ENCODE data around the gene MCM3AP.

The MCM3AP gene

DNA sequence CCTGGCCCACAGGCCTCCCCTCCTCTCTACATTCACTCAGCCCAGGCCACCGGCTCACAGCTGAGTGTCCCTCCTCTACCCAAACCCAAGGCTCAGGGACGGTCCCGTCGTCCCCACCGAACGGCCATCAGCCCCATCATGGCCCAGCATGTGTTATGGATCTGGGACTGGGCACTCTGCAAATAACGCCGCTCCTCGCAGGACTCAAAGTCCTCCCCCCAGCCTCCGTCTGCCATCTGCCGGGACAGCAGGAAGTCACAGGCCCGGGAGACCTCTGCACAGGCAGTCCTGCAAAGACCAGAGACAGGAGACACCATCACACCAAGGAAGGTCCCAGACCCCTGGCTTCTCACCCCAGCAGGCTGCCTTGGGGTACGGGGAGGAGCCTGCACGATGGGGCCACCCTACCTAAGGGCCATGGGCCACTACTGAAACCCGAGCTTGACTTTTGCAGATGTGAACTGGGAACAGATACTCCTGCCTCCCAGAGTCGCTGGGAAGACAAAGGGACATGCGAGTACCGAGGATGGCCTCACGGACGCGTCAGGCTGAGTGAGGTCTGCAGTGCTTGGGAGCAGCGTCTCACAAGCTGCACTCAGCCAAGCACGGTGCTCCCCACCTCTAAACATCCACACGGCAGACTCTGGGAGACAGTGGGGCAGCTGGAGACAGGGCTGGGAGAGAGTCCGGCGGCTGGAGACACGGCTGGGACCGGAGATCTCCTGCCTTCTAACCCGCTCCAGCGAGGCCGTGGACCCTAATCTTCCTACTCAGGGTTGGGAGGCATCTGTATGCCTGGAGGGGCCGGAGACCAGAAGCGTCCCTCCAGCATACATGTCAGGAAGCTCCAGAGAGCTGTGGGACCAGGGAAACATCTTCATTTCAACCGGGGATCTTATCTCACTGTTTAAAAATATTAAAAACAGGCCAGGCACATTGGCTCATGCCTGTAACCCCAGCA is 90.8 kb downstream of the MCM3AP start:
- TF ChIP-seq, protein P1, sequence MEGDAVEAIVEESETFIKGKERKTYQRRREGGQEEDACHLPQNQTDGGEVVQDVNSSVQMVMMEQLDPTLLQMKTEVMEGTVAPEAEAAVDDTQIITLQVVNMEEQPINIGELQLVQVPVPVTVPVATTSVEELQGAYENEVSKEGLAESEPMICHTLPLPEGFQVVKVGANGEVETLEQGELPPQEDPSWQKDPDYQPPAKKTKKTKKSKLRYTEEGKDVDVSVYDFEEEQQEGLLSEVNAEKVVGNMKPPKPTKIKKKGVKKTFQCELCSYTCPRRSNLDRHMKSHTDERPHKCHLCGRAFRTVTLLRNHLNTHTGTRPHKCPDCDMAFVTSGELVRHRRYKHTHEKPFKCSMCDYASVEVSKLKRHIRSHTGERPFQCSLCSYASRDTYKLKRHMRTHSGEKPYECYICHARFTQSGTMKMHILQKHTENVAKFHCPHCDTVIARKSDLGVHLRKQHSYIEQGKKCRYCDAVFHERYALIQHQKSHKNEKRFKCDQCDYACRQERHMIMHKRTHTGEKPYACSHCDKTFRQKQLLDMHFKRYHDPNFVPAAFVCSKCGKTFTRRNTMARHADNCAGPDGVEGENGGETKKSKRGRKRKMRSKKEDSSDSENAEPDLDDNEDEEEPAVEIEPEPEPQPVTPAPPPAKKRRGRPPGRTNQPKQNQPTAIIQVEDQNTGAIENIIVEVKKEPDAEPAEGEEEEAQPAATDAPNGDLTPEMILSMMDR (IDR thresholded peaks at IDR 0.05; ENCODE audit: low read depth, low read length) = no peak
- no peak overlapping the region for H3K4me3 ChIP-seq (ENCODE audit: low read depth, low read length)

DNA sequence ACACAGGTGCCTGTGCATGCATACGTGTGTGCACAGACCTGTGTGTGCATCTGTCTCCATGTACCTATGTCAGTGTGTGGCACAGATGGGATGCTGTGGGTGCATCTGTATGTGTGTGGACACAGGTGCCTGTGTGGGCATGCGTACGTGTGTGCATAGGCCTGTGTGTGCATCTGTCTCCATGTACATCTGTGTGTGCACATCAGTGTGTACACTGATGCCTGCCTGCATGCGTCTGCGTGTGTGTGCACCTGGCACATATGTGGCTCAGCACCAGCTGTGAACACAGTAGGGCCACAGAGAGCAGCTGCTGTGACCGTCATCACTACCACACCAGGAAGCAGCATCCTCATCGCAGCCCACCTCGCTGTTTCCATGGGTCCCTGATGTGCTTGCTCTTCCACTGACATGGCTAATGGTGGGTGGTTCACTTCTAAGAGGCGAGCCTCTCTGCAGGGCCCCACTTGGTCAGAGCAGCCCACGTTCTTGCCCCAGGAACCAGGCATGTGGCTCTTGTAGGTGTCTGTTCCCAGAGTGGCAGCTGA is 91.5 kb downstream of the MCM3AP start:
- TF ChIP-seq, protein P1 (IDR thresholded peaks at IDR 0.05; ENCODE audit: low read depth, low read length) = no peak

DNA sequence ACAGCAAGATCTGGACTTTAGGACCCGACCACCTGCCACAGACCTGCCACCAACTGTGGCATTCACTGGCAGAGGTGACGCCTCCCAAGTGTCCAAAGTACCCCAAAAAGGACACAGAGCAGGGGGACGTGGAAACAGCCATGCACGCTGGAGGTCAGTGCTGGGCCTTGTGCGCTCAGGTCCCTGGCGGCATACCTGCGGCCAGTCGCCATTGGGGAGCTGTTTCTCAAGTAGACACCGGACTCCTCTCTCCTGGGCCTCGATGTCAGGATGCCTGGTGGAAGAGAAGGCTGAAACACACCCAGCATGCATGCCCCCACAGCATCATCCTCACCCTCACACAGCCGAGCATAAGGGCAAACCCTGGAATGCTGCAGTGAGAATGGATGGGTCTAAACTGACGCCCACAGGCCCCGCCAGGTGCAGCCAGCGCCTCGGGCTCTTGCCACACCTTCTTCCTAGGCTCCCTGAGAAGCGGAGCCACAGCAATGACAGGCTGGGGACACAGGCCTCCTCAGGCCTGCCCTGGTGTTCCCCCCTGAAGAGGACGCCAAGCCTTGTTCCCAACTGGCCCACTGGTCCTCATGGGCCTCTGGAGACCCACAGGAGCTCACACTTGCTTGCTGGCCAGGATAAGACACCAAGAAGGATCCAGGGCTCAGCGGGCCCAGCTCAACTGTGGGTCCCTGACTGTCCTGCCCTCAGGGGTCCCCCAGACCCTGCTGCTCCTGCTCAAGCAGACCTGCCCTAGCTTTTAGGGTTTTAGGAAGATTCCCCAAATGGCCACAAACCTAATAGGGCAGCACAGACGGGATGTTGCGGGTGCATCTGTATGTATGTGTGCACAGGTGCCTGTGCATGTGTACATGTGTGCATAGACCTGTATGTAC is 93.5 kb downstream of the MCM3AP start:
- TF ChIP-seq, protein P1 (IDR thresholded peaks at IDR 0.05; ENCODE audit: low read depth, low read length) = no peak
- H3K4me3 ChIP-seq (ENCODE audit: low read depth, low read length) = no peak overlapping the region

More for the DNA sequence above, 91.5 kb downstream of the MCM3AP start:
- H3K4me3 ChIP-seq (ENCODE audit: low read depth, low read length) = no peak overlapping the region

DNA sequence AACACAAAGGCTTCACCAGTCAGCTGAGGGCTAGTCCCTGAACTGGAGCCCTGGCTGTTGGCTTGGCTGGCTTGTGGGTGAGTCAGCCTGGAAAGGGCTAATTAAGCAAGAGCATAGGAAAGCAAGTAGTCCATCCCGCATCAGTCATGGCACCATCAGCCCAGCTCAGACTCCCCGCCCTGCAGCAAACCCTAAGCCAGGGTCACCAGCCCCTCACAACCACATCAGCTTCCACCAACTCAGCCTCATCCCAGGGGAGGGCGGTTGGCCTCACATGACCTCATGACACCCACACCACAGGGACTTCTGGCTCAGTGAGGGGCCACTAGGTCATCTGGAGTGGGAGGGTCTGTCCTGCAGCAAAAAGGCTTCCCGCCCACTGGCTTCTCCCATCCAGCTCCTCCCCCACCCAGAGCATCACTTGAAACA is 94.1 kb downstream of the MCM3AP start:
- no peak overlapping the region for H3K4me3 ChIP-seq (ENCODE audit: low read depth, low read length)
- TF ChIP-seq, protein P1 (IDR thresholded peaks at IDR 0.05; ENCODE audit: low read depth, low read length) = no peak

DNA sequence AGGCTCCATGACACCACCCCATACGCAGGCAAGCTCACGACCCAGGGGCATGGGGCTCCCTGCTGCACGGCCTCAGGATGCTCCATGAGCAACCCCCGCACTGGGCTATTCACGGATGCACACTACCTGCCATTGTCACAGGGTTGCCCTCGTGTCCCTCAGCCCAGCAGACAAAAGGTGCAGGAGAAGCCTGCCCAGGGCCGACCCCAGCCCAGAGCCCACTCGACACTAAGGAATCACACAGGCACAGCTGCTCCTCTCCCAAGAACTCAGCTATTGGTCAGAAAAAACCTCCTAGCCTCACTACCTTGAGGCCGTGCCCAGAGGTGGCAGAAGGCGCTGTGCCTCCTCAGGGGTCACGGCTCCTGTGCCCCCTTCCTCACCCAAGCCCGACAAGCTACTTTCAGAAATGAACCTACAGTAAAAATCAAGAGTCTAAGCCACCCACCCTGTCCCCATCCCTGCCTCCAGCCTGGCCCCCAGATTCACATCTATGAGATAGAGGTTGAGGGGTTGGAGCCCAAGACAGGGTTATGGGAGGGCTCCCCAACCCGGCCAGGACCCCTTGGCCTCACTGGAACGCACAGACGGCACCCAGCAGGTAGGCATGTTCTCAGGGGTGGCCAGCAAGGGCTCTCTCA is 94.8 kb downstream of the MCM3AP start:
- TF ChIP-seq, protein P1 (IDR thresholded peaks at IDR 0.05; ENCODE audit: low read depth, low read length) = no peak
- no peak overlapping the region for H3K4me3 ChIP-seq (ENCODE audit: low read depth, low read length)

DNA sequence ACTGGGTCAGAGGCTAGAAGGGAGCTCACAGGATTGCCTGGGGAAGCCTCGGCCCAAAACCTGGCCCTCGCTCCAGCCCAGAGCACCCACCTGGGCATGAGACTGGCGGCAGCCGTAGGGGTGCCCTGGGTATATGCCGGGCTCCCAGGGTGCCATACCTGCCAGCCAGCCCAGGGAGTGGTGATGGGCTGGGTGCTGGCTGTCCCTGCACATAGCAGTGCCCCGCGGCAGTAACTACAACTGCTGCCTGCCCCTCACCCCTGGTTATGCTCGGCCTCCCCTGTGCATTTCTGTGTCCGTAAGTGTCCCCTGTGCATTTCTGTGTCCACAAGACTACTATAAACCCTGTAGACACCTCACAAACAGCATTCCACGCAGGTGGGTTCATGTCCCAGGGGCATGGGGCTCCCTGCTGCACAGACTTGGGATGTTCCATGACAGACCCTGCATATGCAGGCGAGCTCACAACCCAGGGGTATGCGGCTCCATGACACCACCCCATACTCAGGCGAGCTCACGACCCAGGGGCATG is 95.4 kb downstream of the MCM3AP start:
- TF ChIP-seq, protein P1 (IDR thresholded peaks at IDR 0.05; ENCODE audit: low read depth, low read length) = no peak

More for the DNA sequence above, 95.4 kb downstream of the MCM3AP start:
- H3K4me3 ChIP-seq (ENCODE audit: low read depth, low read length) = no peak overlapping the region
